BLaER1 treated with 17β-estradiol and CSF1 and Interleukin-3, amounts not matched to agents 10 nM and 100 nM (cell line): ENCODE data around the gene CCDC85C.
A peak's percentile ranks its signal among the peaks of the same experiment; 100 is the strongest.

ENCODE experiments used
- H3K27ac ChIP-seq, 11 experiments: shearing (Covaris generic); formaldehyde crosslinking; 2 replicates each; pipeline ENCODE4 v1.8.1; 2022
- H3K27me3 ChIP-seq, 11 experiments: shearing (Covaris generic); formaldehyde crosslinking; 2 replicates each; pipeline ENCODE4 v1.8.1; 2022
- H3K36me3 ChIP-seq, 11 experiments: shearing (Covaris generic); formaldehyde crosslinking; 2 replicates each; pipeline ENCODE4 v1.8.1; 2022
- H3K4me1 ChIP-seq, 10 experiments: shearing (Covaris generic); formaldehyde crosslinking; 2 replicates each; pipeline ENCODE4 v1.8.1; 2022
- H3K4me2 ChIP-seq, 11 experiments: shearing (Covaris generic); formaldehyde crosslinking; 2 replicates each; pipeline ENCODE4 v1.8.1; 2022
- H3K4me3 ChIP-seq, 10 experiments: shearing (Covaris generic); formaldehyde crosslinking; 2 replicates each; pipeline ENCODE4 v1.8.1; 2022
- H3K9ac ChIP-seq, 11 experiments: shearing (Covaris generic); formaldehyde crosslinking; 2 replicates each; pipeline ENCODE4 v1.8.1; 2022
- H3K9me3 ChIP-seq, 11 experiments: shearing (Covaris generic); formaldehyde crosslinking; replicated peaks in 1 of 11; 2 replicates each; pipeline ENCODE4 v1.8.1; 2022
- H4K20me1 ChIP-seq, 11 experiments: shearing (Covaris generic); formaldehyde crosslinking; 2 replicates each; pipeline ENCODE4 v1.8.1; 2022
- Cebpa-rat ChIP-seq, 11 experiments: shearing (Covaris generic); IDR thresholded peaks; 2 replicates each; pipeline ENCODE4 v1.8.1; 2022

CCDC85C gene

DNA sequence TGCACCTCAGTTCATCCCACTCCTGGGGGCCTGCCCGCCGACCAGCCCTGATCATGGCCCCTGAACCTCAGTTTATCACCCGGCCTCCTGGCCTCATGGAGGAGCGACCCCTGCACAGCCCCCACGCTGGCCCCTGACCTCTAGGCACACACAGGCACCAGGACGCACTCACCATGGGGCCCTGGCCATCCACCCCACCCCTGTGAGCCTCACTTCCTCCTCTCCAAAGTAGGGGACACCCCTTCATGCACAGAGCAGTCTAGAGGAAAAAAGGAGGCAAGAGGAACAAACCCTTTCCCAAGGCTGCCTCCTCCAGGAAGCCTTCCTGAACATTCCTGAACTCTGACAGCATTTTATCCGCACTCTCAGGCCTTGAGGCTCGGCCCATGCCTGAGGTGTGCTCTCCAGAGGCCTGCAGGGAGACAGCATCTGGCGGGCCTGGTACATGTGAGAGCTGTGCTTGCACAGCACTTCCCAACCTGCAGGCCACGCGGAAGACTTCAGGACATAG is 83.4 kb downstream of the CCDC85C start:
- Histone ChIP-seq H4K20me1 (peaks cover 0 to 95% (median 52%) of the 10 kb centered on the region in 11 experiments; a peak in 19 of 22 replicates), H3K36me3 (peaks cover 0 to 5% (median 0%) of the 10 kb centered on the region in 11 experiments; a peak in 3 of 22 replicates), H3K4me2 (no peak overlapping the region), H3K4me3 (no peak overlapping the region), H3K27me3 (no peaks in the 10 kb centered on the region), H3K27ac (no peak overlapping the region), H3K9me3 (no peaks in the 10 kb centered on the region), H3K4me1 (peaks cover 11 to 35% (median 25%) of the 10 kb centered on the region in 10 experiments; a peak in 19 of 20 replicates), H3K9ac (no peak overlapping the region)
- TF ChIP-seq Cebpa-rat (IDR thresholded peaks at IDR 0.05) = no peak

DNA sequence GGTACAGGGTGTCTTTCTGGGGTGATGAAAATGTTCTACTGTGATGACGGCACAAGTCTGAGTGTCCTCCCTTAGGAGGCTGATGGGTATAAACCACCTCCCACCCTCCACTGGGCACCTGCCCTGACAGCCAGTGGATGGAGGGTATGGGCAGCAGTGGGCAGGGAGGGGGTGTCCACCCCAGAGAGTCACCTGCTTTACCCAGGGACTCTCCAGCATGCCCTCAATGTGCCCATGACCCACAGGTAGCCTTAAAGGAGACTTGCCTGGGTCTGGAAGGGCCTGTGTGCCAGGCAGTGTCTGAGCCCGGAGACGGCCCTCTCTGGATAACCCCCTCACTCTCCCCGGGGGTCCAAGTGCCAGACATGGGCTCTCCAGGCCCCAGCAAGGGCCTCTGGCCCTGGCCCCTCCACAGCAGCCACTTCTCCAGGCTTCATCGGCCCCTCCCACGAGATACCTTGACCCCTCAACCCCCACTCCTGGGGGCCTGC is 84.0 kb downstream of the CCDC85C start:
- TF ChIP-seq Cebpa-rat (IDR thresholded peaks at IDR 0.05) = no peak
- Histone ChIP-seq H3K27ac (no peak overlapping the region), H3K4me2 (no peak overlapping the region), H3K9me3 (no peaks in the 10 kb centered on the region), H3K4me3 (no peak overlapping the region), H3K27me3 (no peaks in the 10 kb centered on the region), H3K4me1 (peaks cover 11 to 31% (median 21%) of the 10 kb centered on the region in 10 experiments; a peak in 19 of 20 replicates), H4K20me1 (peaks cover 0 to 95% (median 55%) of the 10 kb centered on the region in 11 experiments; a peak in 19 of 22 replicates), H3K9ac (no peak overlapping the region), H3K36me3 (peaks cover 0 to 11% (median 0%) of the 10 kb centered on the region in 11 experiments; a peak in 9 of 22 replicates)

DNA sequence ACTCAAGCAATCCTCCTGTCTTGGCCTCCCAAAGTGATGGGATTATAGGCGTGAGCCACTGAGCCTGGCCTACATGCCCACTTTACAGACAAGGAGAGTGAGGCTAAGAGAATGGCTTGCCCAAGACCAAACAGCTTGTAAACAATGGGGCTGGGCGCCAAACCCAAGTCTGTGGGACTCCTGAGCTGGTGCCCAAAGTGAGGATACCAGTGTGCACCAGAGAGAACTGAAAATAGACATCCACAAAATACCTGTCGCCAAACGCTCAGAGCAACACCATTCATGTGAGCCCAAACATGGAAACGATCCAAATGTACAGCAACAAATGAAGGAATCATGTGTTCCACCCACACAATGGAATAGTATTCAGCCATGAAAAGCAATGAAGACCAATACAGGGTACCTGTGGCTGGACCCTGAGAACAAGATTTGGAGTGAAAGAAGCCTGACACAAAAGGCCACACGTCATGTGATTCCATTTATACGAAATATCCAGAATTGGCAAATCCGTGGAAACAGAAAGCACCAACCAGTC is 84.6 kb downstream of the CCDC85C start:
- Histone ChIP-seq H3K36me3 (peaks cover 0 to 16% (median 2%) of the 10 kb centered on the region in 11 experiments; a peak in 11 of 22 replicates), H4K20me1 (peaks cover 0 to 95% (median 58%) of the 10 kb centered on the region in 11 experiments; a peak in 20 of 22 replicates), H3K4me3 (no peak overlapping the region), H3K4me2 (no peak overlapping the region), H3K27me3 (no peaks in the 10 kb centered on the region), H3K4me1 (peaks cover 16 to 31% (median 21%) of the 10 kb centered on the region in 10 experiments), H3K9me3 (no peaks in the 10 kb centered on the region), H3K9ac (no peak overlapping the region), H3K27ac (no peak overlapping the region)
- no peak for TF ChIP-seq Cebpa-rat (IDR thresholded peaks at IDR 0.05)

DNA sequence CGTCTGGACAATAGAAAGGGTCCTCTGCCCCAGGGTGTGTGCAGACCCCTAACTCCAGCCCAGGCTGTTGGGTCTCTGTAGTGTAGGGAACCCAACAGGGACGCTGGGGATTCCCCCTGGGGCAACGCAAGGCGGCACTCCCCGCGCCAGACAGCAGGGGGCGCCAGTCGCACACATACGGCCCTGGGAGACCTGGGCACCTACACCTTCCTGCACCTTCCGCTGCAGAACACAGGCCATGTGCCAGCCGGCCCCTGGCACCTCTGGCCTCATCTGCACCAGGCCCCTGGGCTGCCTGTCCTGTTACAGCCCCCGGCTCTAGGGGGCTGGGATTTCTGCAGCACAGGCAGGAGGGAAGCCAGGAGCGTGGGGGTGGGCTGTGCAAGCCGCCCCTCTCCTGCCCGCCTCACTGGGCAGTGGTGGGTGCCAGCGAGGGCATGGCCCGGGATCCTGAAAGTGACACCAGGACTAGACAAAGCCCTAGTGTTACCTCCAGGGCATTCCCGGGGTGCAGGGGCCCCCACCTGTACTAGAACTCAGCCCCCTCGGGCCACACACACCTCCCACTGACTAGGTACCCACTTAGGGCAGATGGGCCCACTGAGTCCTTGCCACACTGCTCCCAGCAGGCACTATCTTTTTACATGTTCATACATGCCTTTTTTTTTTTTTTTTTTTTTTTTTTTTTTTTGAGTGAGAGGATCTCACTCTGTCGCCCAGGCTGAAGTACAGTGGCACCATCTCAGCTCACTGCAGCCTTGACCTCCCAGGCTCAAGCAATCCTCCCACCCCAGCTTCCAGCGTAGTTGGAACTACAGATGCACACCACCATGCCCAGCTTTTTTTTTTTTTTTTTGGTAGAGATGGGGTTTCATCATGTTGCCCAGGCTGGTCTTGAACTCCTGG is 85.3 kb downstream of the CCDC85C start:
- Histone ChIP-seq H3K4me2 (peak overlapping the region in 5 of 11 experiments; percentile 42 to 66 (median 61); a peak in 8 of 22 replicates), H3K27ac (no peak overlapping the region), H3K36me3 (peaks cover 0 to 24% (median 9%) of the 10 kb centered on the region in 11 experiments; a peak in 15 of 22 replicates), H3K4me3 (no peak overlapping the region), H3K9me3 (no peaks in the 10 kb centered on the region), H3K4me1 (peaks cover 17 to 37% (median 27%) of the 10 kb centered on the region in 10 experiments), H3K9ac (no peak overlapping the region), H4K20me1 (peaks cover 0 to 98% (median 65%) of the 10 kb centered on the region in 11 experiments; a peak in 20 of 22 replicates), H3K27me3 (no peaks in the 10 kb centered on the region)
- TF ChIP-seq Cebpa-rat (IDR thresholded peaks at IDR 0.05) = no peak

DNA sequence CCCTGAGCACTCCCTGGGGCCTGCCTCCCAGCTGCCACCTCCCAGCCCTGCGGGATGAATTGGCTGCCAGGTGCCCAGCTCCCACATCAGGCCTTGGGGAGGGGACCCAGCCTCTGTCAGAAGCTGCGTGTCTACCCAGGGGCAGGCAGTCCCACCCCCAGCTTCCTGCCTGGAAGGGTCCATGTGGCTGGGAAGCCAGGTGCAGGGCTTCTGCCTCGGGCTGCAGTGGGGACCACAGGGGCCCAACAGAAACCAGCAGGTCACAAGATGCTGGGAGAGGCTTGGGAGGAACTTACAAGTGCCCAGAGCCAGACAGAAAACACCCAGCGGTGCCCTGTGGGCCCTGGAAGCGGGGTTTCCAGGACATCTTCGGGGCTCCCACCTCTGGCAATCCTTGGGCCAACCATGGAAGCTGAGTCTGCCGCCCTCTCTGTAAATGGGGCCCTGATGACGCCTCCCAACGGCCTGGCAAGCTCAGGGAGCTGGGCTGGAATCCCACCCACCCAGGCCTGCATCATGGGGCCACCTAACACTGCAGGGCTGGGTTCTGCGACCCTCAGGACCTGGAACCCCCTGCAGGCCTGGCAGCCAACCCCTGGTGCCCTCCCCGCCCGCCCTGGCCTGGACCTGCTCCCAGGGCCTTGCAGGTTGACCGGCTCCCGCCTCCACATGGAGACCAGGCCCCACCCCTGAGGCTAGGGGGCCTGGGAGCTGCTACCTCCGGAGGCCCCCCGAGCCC is 86.2 kb downstream of the CCDC85C start:
- TF ChIP-seq Cebpa-rat (IDR thresholded peaks at IDR 0.05) = no peak
- Histone ChIP-seq H3K9ac (peak overlapping the region in 6 of 11 experiments; percentile 15 to 54 (median 38); a peak in 6 of 22 replicates), H3K9me3 (no peaks in the 10 kb centered on the region), H3K4me3 (no peak overlapping the region), H3K4me1 (peaks cover 17 to 43% (median 33%) of the 10 kb centered on the region in 10 experiments), H3K4me2 (peak overlapping the region in 8 of 11 experiments; percentile 5 to 66 (median 51); a peak in 12 of 22 replicates), H3K27me3 (no peaks in the 10 kb centered on the region), H4K20me1 (peaks cover 0 to 98% (median 64%) of the 10 kb centered on the region in 11 experiments; a peak in 20 of 22 replicates), H3K27ac (peak overlapping the region in 2 of 11 experiments; percentile 11 to 23; a peak in 3 of 22 replicates), H3K36me3 (peaks cover 2 to 32% (median 17%) of the 10 kb centered on the region in 11 experiments; a peak in 20 of 22 replicates)

DNA sequence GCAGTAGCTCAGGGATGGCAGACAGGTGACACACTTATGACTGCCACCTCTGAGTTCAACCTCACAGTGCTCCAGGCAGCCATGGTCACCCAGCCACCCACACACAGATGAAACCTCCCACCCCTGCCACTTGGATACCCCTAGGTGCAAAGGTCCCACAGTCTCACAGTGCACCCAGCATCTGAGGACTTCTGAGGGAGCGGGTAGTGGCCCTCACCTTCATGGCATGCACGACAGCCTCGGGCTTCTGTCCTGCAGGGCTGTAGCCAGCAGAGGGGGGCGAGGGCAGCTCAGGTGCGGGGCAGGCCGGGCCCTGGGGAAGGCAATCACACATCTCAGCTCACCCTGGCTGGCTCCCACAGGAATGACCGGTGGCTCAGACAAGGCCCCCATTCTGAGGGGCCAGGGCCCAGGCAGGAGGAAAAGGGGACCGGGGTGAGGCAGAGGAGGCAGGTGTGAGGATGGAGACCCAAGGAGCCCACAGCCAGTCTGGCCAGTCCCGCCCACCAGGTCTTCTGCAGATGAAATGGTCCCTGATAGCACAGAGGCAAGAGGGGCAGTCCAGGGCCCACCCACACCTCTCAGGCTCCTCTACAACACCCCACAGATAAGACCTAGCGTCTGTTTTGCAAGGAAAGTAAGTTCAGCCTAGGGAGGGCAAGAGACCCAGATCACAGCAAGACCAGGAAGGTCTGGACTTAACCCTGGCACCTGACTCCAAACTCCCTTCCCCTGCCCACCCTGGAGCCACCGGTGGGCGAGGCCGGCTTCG is 87.0 kb downstream of the CCDC85C start:
- no peaks in the 10 kb centered on the region for H3K9me3 ChIP-seq
- H3K36me3 ChIP-seq = peaks cover 10 to 39% (median 24%) of the 10 kb centered on the region in 11 experiments
- peak overlapping the region in 6 of 11 experiments; percentile 15 to 54 (median 38); a peak in 6 of 22 replicates for H3K9ac ChIP-seq
- H3K27ac ChIP-seq = peak overlapping the region in 1 of 11 experiments; percentile 23; a peak in 2 of 22 replicates
- TF ChIP-seq Cebpa-rat (IDR thresholded peaks at IDR 0.05) = no peak
- no peak overlapping the region for H3K4me3 ChIP-seq
- H4K20me1 ChIP-seq = peaks cover 0 to 98% (median 69%) of the 10 kb centered on the region in 11 experiments; a peak in 20 of 22 replicates
- peak overlapping the region in 8 of 11 experiments; percentile 5 to 66 (median 51); a peak in 12 of 22 replicates for H3K4me2 ChIP-seq
- H3K27me3 ChIP-seq = no peaks in the 10 kb centered on the region
- peaks cover 14 to 47% (median 28%) of the 10 kb centered on the region in 10 experiments for H3K4me1 ChIP-seq

DNA sequence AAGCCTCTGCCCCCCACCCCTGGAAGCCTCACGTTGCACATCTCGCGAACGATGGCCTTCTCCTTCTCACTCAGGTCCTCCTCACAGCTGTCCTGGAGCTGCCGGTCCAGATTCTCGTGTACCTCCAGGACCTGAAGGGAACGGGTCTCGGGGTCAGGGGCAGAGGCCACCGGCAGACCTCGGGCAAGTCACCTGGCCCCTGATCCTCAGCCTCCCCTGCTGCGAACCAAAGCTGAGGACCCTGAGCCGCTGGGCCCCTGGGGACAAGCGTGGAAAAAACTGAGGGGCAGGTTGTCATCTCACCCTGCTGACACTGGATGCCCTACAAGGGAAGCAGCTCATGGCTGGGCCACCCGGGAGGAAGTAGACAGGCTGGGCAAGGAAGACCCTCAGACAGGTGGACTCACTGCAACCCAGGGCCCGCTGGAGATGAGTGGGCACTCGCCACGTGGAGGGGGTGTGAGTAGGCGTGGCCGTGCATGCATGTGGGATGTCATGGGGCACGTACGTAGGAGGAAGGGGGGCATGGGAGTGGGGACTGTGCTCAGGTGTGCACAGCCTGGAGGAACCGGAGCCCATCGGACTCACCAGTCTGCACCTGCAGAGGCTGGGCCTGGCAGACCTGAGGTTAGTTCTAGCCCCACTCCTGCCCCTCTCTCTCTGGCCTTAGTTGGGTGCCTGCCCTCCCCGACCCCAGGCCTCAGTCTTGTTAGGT is 87.7 kb downstream of the CCDC85C start:
- no peaks in the 10 kb centered on the region for H3K9me3 ChIP-seq
- H3K4me3 ChIP-seq = no peak overlapping the region
- H3K4me2 ChIP-seq = no peak overlapping the region
- H3K27me3 ChIP-seq = no peaks in the 10 kb centered on the region
- H3K27ac ChIP-seq = no peak overlapping the region
- TF ChIP-seq Cebpa-rat (IDR thresholded peaks at IDR 0.05) = no peak
- H4K20me1 ChIP-seq = peaks cover 6 to 98% (median 76%) of the 10 kb centered on the region in 11 experiments; a peak in 21 of 22 replicates
- no peak overlapping the region for H3K9ac ChIP-seq
- peaks cover 13 to 55% (median 33%) of the 10 kb centered on the region in 10 experiments; a peak in 19 of 20 replicates for H3K4me1 ChIP-seq
- peaks cover 17 to 43% (median 32%) of the 10 kb centered on the region in 11 experiments for H3K36me3 ChIP-seq
